HG03558 (cell line): ENCODE measurements around the gene NUTM2B.
"Not testable (repeated sequence)": the region's sequence is repeated elsewhere in the genome, so short reads cannot be mapped to it uniquely, and the experiment has no call there.

Experiments used
- ATAC-seq: cut with Tn5 transposase; IDR thresholded peaks from one replicate; pipeline ENCODE4 v1.9.1; 2021; ENCODE audit warnings: moderate number of reproducible peaks; ENCODE audit not compliant: unreplicated experiment; ENCODE audit errors: extremely low read depth

The NUTM2B gene

GRCh38 chr10:79702927-79703326 lies at the start of gene NUTM2B:
NUTM2B (plus strand) TSS chr10:79703227; CDS start chr10:79703610, 383 bp downstream.
- ATAC-seq = not testable (repeated sequence)

GRCh38 chr10:79663287-79663686 lies 39.7 kb upstream of the NUTM2B start:
- ATAC-seq = not testable (repeated sequence)

GRCh38 chr10:79664686-79665085 lies 38.3 kb upstream of the NUTM2B start:
- not testable (repeated sequence) for ATAC-seq

- not testable (repeated sequence) for ATAC-seq
Observed at GRCh38 chr10:79669248-79669788, 33.7 kb upstream of the NUTM2B start.

GRCh38 chr10:79674878-79675277 lies 28.1 kb upstream of the NUTM2B start:
- not testable (repeated sequence) for ATAC-seq

GRCh38 chr10:79683026-79683883 lies 19.8 kb upstream of the NUTM2B start:
- not testable (repeated sequence) for ATAC-seq

- ATAC-seq = not testable (repeated sequence)
Observed at GRCh38 chr10:79683884-79684720, 18.9 kb upstream of the NUTM2B start.

- ATAC-seq = peak; percentile 87
Observed at GRCh38 chr10:79685044-79685685, 17.9 kb upstream of the NUTM2B start.

GRCh38 chr10:79686595-79686994 lies 16.4 kb upstream of the NUTM2B start:
- not testable (repeated sequence) for ATAC-seq

GRCh38 chr10:79687406-79688150 lies 15.4 kb upstream of the NUTM2B start:
- not testable (repeated sequence) for ATAC-seq

- not testable (repeated sequence) for ATAC-seq
Observed at GRCh38 chr10:79688798-79689197, 14.2 kb upstream of the NUTM2B start.

GRCh38 chr10:79696596-79696995 lies 6.4 kb upstream of the NUTM2B start:
- ATAC-seq = not testable (repeated sequence)

GRCh38 chr10:79697141-79697540 lies 5.9 kb upstream of the NUTM2B start:
- not testable (repeated sequence) for ATAC-seq

GRCh38 chr10:79700381-79700944 lies 2.6 kb upstream of the NUTM2B start:
- ATAC-seq = not testable (repeated sequence)

- not testable (repeated sequence) for ATAC-seq
Observed at GRCh38 chr10:79707017-79707416, 4.0 kb downstream of the NUTM2B start.

- ATAC-seq = not testable (repeated sequence)
Observed at GRCh38 chr10:79714976-79715375, 11.9 kb downstream of the NUTM2B start.

- not testable (repeated sequence) for ATAC-seq
Observed at GRCh38 chr10:79716917-79717579, 14.0 kb downstream of the NUTM2B start.

GRCh38 chr10:79720000-79720399 lies 17.0 kb downstream of the NUTM2B start:
- ATAC-seq = not testable (repeated sequence)
